Activated naive CD4-positive, alpha-beta T cell treated with anti-CD3 and anti-CD28 coated beads, Interleukin-2, amount 10 ng/mL, durations not matched to agents 7 days and 5 days (primary cell): Measurements from ENCODE around the gene CCHCR1.

Experiments used
- CTCF ChIA-PET: fragments of 350-600 bp; sonication (Branson Sonifier 250); formaldehyde crosslinking; loops from one replicate; lab custom pipeline; 2021; ENCODE audit warnings: antibody characterized with exemption; lab: Charles Lee
- DNase-seq: peaks from one replicate; pipeline ENCODE4 v3.0.0-alpha.2; 2020
- H3K27ac Mint-ChIP-seq: one replicate; pipeline ENCODE4 v1.8.0; 2021; ENCODE audit warnings: mild to moderate bottlenecking, moderate library complexity, mixed read lengths
- H3K27me3 Mint-ChIP-seq: one replicate; pipeline ENCODE4 v1.8.0; 2021; ENCODE audit warnings: mild to moderate bottlenecking, mixed read lengths
- H3K36me3 Mint-ChIP-seq: one replicate; pipeline ENCODE4 v1.8.0; 2021; ENCODE audit warnings: mixed read lengths
- H3K4me1 Mint-ChIP-seq: one replicate; pipeline ENCODE4 v1.8.0; 2021; ENCODE audit warnings: mixed read lengths
- H3K4me3 Mint-ChIP-seq: one replicate; pipeline ENCODE4 v1.8.0; 2021; ENCODE audit warnings: mild to moderate bottlenecking, moderate library complexity, mixed read lengths
- H3K9me3 Mint-ChIP-seq: one replicate; pipeline ENCODE4 v1.8.0; 2021; ENCODE audit warnings: mixed read lengths

The CCHCR1 gene

DNA sequence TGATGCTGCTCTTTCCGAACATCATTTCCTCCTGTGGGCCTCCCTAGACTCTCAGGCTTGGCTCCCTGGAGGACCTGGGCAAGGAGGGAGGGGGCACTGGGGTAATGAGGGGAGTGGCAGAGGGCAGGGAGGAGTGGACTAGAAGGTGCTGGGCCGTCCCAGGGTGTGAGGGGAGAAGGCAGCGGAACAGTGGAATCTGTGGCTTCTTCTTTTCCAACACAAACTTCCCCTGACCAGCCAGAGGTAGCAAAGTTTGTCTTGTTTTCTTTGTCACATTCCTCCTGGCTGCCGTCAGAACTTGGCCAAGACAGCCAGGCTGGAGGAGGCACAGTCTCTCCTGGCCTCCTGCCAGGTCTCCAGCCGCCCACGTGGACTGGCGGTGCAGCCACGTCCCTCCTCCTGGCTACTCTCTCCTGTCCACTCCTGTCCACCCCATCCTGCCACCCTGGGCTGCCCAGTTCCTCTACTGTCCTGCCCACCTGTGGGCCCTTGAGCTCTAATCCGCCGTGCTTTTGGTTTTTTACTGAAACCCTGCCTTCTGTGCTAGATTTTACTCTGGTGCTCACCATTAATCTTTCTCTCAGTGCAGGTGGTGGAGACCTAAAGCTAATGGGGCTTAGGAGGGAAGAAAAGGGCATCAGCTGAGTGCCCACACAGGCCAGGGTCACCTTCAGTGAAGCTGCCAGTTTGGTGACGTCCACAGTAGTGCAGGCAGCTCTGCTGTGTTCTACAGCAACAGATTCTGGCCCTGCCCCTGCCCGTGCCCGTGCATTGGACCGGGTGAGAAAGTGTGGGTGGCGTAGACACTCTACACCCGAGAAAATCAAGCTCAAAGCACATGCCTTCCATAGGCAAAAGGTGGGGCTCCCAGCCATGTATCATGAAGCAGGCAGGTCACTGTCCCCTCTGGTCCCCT is 34.6 kb downstream of the CCHCR1 start:
- peaks cover 46% of the 10 kb centered on the region for H3K27me3 Mint-ChIP-seq
- CTCF ChIA-PET: interaction anchor here (1.2 to 1.3 kb wide), 2 partner anchors 12 to 60 kb away, joined by 3 read pairs; no protein-coding TSS in a partner anchor
- no peak overlapping the region for H3K4me3 Mint-ChIP-seq
- H3K4me1 Mint-ChIP-seq: no peaks in the 10 kb centered on the region
- no peak overlapping the region for H3K27ac Mint-ChIP-seq
- no peak for DNase-seq
- no peaks in the 10 kb centered on the region for H3K36me3 Mint-ChIP-seq
- H3K9me3 Mint-ChIP-seq: no peaks in the 10 kb centered on the region

DNA sequence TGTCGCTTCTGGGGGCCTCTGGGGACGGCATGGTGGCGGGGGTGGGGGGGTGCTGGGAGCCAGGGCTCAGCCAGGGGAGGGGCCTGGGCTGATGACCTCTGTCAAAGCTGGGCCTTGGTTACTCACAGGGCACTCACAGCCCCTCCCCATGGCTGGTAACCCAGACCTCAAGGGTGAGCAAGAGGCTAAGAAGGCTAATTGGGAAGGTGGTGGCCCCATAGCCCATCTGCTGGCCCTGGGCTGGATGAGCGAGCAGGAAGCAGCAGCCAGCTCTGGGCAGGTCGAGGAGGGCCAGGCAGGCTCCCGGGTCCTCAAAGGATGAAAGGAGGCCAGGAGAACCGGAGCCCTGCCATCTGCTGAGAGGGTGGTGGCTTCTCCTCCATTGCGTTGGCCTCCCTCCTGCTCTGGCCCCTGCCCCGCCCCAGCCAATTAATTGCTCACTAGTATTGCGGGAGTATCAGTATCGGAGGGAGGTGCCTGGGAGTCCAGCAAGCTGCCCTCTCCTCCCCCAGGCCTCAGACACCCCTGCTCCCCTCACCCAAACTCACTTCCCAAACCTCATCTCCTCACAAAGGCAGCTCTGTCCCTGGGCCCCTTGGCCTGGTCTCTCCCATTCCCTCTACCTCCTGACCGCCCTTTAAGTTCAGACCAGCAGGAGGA is 36.3 kb downstream of the CCHCR1 start:
- Mint-ChIP-seq H3K9me3 (no peaks in the 10 kb centered on the region), H3K27ac (no peak overlapping the region), H3K27me3 (peaks cover 54% of the 10 kb centered on the region), H3K4me1 (no peaks in the 10 kb centered on the region), H3K36me3 (no peaks in the 10 kb centered on the region), H3K4me3 (no peak overlapping the region)
- CTCF ChIA-PET: no interaction called here
- DNase-seq: no peak

DNA sequence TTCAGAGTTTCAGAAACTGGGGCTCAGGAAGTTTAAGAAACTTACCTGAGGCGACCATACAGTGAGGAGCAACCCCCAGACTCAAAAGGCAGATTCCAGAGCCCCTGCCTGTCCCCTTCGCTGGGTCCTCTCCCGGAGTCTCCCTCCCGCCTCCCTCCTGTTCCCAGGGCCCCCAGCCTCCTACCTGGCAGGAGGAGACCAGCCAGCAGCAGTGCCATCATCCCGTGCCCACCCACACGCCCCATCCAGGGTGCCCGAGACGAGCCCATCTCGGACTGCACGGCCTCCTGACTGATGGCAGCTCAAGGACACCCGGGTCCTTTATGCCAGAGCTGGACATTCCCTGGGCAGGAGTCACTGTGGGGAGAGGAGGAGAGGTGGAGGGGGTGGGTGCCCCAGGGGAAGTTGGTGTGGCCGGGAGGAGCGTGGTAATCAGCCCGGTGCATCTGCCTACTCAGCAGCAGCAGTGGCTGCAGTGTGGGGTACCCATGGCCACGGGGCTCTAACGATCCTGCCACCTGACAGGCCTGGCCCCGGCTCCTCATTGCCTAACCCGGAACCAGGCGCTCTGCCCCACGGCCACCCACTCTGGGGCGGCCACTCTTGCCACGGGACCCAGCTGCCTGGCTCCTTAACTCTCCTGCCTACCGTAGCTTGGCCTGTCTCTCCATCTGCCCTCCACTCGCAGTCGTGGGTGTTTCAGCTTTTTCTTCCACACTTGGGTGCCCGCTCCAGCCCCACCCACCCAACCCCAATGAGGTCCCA is 37.3 kb downstream of the CCHCR1 start, which contains the start of gene CDSN:
Gene CDSN (minus strand): TSS at position 296 of the 765 bp plus-strand sequence. CDS start 27 bp downstream, at position 269.
- H3K9me3 Mint-ChIP-seq: no peaks in the 10 kb centered on the region
- H3K27ac Mint-ChIP-seq: no peak within 1 kb of the TSS
- no peak within 1 kb of the TSS for H3K4me3 Mint-ChIP-seq
- H3K36me3 Mint-ChIP-seq: no peaks in the 10 kb centered on the region
- no peak for DNase-seq
- H3K4me1 Mint-ChIP-seq: no peaks in the 10 kb centered on the region
- peaks cover 60% of the 10 kb centered on the region for H3K27me3 Mint-ChIP-seq
- CTCF ChIA-PET: no interaction called here

DNA sequence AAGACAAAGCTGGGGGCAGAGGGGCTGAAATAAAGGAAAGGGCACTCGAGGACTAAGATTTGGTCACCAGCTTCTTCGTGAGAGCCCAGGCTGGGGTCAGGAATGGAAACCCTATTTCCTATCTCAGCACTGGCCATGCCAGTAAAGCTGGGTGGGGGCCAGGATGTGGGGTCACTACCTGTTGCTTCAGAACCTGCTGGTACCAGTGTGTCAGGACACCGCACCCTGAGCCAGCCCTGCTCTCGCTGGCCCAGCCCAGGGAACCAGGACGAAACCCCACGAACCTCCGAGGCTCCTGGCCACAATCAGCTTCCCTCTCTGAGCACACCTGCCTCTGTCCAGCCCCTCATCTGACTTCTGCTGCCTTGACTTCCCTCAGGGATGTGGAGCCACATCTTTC is 39.4 kb downstream of the CCHCR1 start:
- H3K27ac Mint-ChIP-seq: no peak overlapping the region
- CTCF ChIA-PET: interaction anchor here (0.5 to 1.4 kb wide), 2 partner anchors 9 to 39 kb away, joined by 3 read pairs; no protein-coding TSS in a partner anchor

DNA sequence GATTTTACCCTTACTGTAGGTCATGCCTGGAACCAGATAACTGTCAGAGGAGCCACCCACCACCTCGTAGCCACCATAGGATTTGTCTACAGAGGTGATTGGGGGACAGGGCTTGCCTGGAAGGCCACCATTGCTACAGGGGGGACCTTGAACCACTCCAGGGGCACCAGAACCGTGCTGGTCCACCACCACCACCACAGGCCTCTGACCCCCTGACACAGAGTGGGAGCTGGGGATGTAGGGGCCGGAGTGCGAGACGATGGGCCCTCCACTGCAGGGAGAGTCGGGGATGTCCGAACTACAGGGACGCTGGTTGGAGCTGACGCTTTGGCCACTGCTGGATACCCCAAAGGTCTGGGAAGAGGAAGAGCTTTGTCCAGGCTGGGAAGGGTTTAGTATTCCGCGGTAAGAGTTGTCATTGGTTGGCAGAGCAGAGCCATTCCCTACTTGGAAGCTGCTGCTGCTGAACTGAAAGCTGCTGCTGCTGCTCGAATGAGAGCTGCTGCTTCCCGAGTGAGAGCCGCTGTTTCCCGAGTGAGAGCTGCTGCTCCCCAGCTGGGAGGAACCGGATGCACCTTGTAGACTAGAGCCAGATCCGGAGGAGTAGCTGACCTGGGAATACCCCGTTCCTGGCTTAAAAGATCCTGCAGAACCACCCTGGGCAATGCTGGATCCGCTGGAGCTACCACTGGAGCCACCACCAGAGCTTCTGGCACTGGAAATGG is 40.8 kb downstream of the CCHCR1 start:
- H3K4me3 Mint-ChIP-seq: no peak overlapping the region

More for the DNA sequence above, 39.4 kb downstream of the CCHCR1 start:
- DNase-seq: no peak
- Mint-ChIP-seq H3K9me3 (no peaks in the 10 kb centered on the region), H3K36me3 (no peaks in the 10 kb centered on the region), H3K27me3 (peaks cover 59% of the 10 kb centered on the region), H3K4me1 (no peaks in the 10 kb centered on the region), H3K4me3 (no peak overlapping the region)

GRCh38 chr6:31115941-31116560 is 41.6 kb downstream of the CCHCR1 start:
- CTCF ChIA-PET: interaction anchor here (1.0 to 1.2 kb wide), 2 partner anchors 11 to 14 kb away, joined by 3 to 4 read pairs; no protein-coding TSS in a partner anchor
- no peak overlapping the region for H3K27ac Mint-ChIP-seq
- H3K4me3 Mint-ChIP-seq: no peak overlapping the region
- no peaks in the 10 kb centered on the region for H3K9me3 Mint-ChIP-seq
- H3K4me1 Mint-ChIP-seq: no peaks in the 10 kb centered on the region
- no peak for DNase-seq
- H3K27me3 Mint-ChIP-seq: peaks cover 63% of the 10 kb centered on the region
- H3K36me3 Mint-ChIP-seq: no peaks in the 10 kb centered on the region

More for the DNA sequence above, 40.8 kb downstream of the CCHCR1 start:
- Mint-ChIP-seq H3K4me1 (no peaks in the 10 kb centered on the region), H3K27me3 (peaks cover 63% of the 10 kb centered on the region), H3K36me3 (no peaks in the 10 kb centered on the region), H3K9me3 (no peaks in the 10 kb centered on the region), H3K27ac (no peak overlapping the region)
- CTCF ChIA-PET: interaction anchor here (1.0 to 1.2 kb wide), 2 partner anchors 10 to 13 kb away, joined by 4 read pairs; no protein-coding TSS in a partner anchor
- DNase-seq: no peak

GRCh38 chr6:31114970-31115849 is 42.4 kb downstream of the CCHCR1 start:
- Mint-ChIP-seq H3K27me3 (peaks cover 70% of the 10 kb centered on the region), H3K27ac (no peak overlapping the region), H3K36me3 (no peaks in the 10 kb centered on the region), H3K4me3 (no peak overlapping the region), H3K4me1 (no peaks in the 10 kb centered on the region), H3K9me3 (no peaks in the 10 kb centered on the region)
- no peak for DNase-seq
- CTCF ChIA-PET: interaction anchor here (1.0 to 1.2 kb wide), 2 partner anchors 12 to 15 kb away, joined by 3 to 4 read pairs; no protein-coding TSS in a partner anchor

DNA sequence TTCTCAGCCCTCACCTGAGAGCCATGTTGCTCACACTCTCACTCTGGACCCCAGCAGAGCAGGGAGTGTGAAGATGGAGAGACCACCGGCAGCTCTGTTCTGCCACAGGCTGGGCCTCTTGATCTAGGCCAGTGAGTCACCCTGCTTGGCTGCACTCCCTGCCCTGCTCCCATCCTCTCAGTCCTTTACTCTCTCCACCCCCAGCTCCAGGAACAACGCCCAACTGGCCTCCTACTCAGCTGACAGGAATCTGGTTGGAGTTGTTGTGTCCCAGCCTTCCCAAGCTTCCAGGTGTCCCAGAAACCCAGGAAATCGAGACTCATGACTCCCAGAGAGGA is 43.1 kb downstream of the CCHCR1 start, which contains the start of gene PSORS1C1:
Gene PSORS1C1 (plus strand): TSS at position 260 of the 338 bp plus-strand sequence. CDS start 14,833 bp downstream, outside the sequence.
- H3K9me3 Mint-ChIP-seq: no peaks in the 10 kb centered on the region
- no peak for DNase-seq
- H3K36me3 Mint-ChIP-seq: no peaks in the 10 kb centered on the region
- H3K27ac Mint-ChIP-seq: no peak within 1 kb of the TSS
- peaks cover 77% of the 10 kb centered on the region for H3K27me3 Mint-ChIP-seq
- no peaks in the 10 kb centered on the region for H3K4me1 Mint-ChIP-seq
- H3K4me3 Mint-ChIP-seq: no peak within 1 kb of the TSS
- CTCF ChIA-PET: interaction anchor here (1.3 kb wide), 1 partner anchor 14 kb away, joined by 4 read pairs; no protein-coding TSS in a partner anchor

DNA sequence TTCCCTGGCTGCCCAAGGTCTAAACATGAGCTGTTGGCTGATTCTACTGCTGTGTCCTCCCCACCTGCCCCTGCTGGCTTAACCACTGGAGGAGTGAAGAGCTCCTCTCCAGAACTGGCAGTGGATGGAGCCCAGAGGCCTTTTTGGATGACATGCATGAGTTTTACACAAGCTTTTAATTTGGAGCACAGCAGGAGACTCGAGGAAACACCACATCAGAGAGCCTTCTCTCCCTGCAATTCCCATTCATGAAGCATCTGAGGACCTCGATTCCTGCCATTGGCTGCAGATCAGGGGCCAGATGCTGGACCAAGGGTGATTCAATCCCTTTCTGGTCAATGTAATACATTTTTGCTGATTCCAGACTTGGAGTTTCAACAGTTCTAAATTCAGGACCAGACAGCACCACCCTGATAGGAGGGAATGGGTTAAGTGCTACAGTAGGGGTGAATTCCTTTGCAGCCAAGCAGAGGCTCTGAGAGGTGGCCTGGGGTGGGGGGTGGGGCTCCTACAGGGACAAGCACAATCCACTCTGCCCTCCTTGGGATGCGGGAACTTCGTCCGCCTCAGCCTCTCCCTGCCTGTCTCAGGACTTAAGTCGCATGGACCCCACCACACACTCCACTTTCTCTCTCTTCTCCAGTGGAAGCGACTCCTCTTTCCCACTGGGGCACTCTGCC is 43.6 kb downstream of the CCHCR1 start:
- no peak for DNase-seq
- H3K4me1 Mint-ChIP-seq: no peaks in the 10 kb centered on the region
- CTCF ChIA-PET: interaction anchor here (1.2 to 1.3 kb wide), 2 partner anchors 11 to 14 kb away, joined by 3 to 4 read pairs; no protein-coding TSS in a partner anchor
- peaks cover 74% of the 10 kb centered on the region for H3K27me3 Mint-ChIP-seq
- H3K9me3 Mint-ChIP-seq: no peaks in the 10 kb centered on the region
- H3K4me3 Mint-ChIP-seq: no peak overlapping the region
- H3K36me3 Mint-ChIP-seq: no peaks in the 10 kb centered on the region
- H3K27ac Mint-ChIP-seq: no peak overlapping the region

- Mint-ChIP-seq H3K27me3 (peaks cover 63% of the 10 kb centered on the region), H3K4me1 (no peaks in the 10 kb centered on the region), H3K4me3 (no peak within 1 kb of the TSS), H3K9me3 (no peaks in the 10 kb centered on the region), H3K36me3 (no peaks in the 10 kb centered on the region), H3K27ac (no peak within 1 kb of the TSS)
- no peak for DNase-seq
- CTCF ChIA-PET: interaction anchor here (1.2 kb wide), 1 partner anchor 10 kb away, joined by 5 read pairs; no protein-coding TSS in a partner anchor
These were observed 45.1 kb downstream of the CCHCR1 start, which contains the start of gene C6orf15 for GRCh38 chr6:31112478-31112877. Gene C6orf15 (minus strand): TSS chr6:31112575. CDS start chr6:31112555, 20 bp downstream.

DNA sequence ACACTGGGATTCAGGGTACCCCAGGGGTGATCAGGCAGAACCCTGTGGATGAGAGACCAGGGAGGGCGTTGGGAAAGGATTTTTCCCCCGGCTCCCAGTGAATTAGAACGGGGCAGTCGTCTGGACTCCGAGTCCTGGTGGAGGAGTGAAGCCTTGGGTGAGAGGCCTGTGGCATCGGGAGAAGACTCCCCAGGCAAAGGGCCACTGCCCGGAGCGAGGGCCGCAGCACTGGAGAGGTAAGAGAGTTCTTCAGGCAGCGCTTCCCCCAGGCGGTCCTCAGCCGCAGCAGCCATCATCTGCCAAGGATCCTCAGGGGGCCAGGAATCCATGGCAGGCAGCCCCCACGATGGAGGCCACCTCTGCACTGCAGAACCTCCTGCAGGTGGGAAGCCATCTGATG is 45.9 kb downstream of the CCHCR1 start:
- Mint-ChIP-seq H3K4me1 (no peaks in the 10 kb centered on the region), H3K27ac (no peak overlapping the region), H3K36me3 (no peaks in the 10 kb centered on the region), H3K27me3 (peaks cover 63% of the 10 kb centered on the region), H3K9me3 (no peaks in the 10 kb centered on the region), H3K4me3 (no peak overlapping the region)
- DNase-seq: no peak
- CTCF ChIA-PET: interaction anchor here (1.2 kb wide), 1 partner anchor 9 kb away, joined by 5 read pairs; no protein-coding TSS in a partner anchor
